NOMO-1 (cell line): ENCODE measurements around the gene NR2F1-AS1.

Source experiments
- DNase-seq, 2 experiments: peaks; one replicate each; lab custom pipeline; 2025; ENCODE audit not compliant: unreplicated experiment in 2 of 2; lab: John Stamatoyannopoulos, UW

Gene NR2F1-AS1

GRCh38 chr5:93578813-93579691 lies 2.0 kb downstream of the NR2F1-AS1 start:
- no peak for DNase-seq

- no peak for DNase-seq
These were observed 2.9 kb downstream of the NR2F1-AS1 start for GRCh38 chr5:93577854-93578812.

GRCh38 chr5:93576994-93577853 lies 3.8 kb downstream of the NR2F1-AS1 start:
- no peak for DNase-seq

GRCh38 chr5:93575461-93576414 lies 5.3 kb downstream of the NR2F1-AS1 start:
- no peak for DNase-seq

GRCh38 chr5:93574491-93575305 lies 6.3 kb downstream of the NR2F1-AS1 start:
- DNase-seq: no peak

- no peak for DNase-seq
These were observed 7.4 kb downstream of the NR2F1-AS1 start for GRCh38 chr5:93573354-93574351.

GRCh38 chr5:93572608-93573353 lies 8.2 kb downstream of the NR2F1-AS1 start:
- no peak for DNase-seq

- no peak for DNase-seq
These were observed 8.9 kb downstream of the NR2F1-AS1 start for GRCh38 chr5:93572101-93572607.

- no peak for DNase-seq
These were observed 9.7 kb downstream of the NR2F1-AS1 start for GRCh38 chr5:93571114-93571949.

- peak in 1 of 2 experiments; percentile 15 for DNase-seq
These were observed 10.5 kb downstream of the NR2F1-AS1 start for GRCh38 chr5:93570294-93571113.

- DNase-seq: no peak
These were observed 11.5 kb downstream of the NR2F1-AS1 start for GRCh38 chr5:93569300-93570160.

- no peak for DNase-seq
These were observed 13.6 kb downstream of the NR2F1-AS1 start for GRCh38 chr5:93567424-93567823.

GRCh38 chr5:93566091-93566490 lies 14.9 kb downstream of the NR2F1-AS1 start:
- no peak for DNase-seq
